Nephron (organoid): Measurements from ENCODE around the gene B3GNT9.

Source experiments
- H3K27ac Mint-ChIP-seq, 3 experiments: 2 replicates each; pipeline ENCODE4 v1.8.0; 2020; ENCODE audit warnings: mixed read lengths in 3 of 3, mild to moderate bottlenecking in 2 of 3, moderate library complexity in 1 of 3
- H3K27me3 Mint-ChIP-seq: 2 replicates; pipeline ENCODE4 v1.8.0; 2021; ENCODE audit warnings: low read depth, mild to moderate bottlenecking, moderate library complexity, mixed read lengths
- H3K36me3 Mint-ChIP-seq: 2 replicates; pipeline ENCODE4 v1.8.0; 2020; ENCODE audit warnings: low read depth, mixed read lengths
- H3K4me1 Mint-ChIP-seq: 2 replicates; pipeline ENCODE4 v1.8.0; 2020; ENCODE audit warnings: mixed read lengths
- H3K4me3 Mint-ChIP-seq, 3 experiments: 2 replicates each; pipeline ENCODE4 v1.8.0; 2020; ENCODE audit warnings: mild to moderate bottlenecking in 3 of 3, mixed read lengths in 3 of 3, moderate library complexity in 2 of 3
- H3K9me3 Mint-ChIP-seq: 2 replicates; pipeline ENCODE4 v1.8.0; 2020; ENCODE audit warnings: mixed read lengths
- TF ChIP-seq, protein P1 (sequence below), 3 experiments: fragments of 200-600 bp; sonication (generic); IDR thresholded peaks; one replicate each; pipeline ENCODE4 v1.5.0; 2021; ENCODE audit warnings: antibody characterized with exemption in 3 of 3; ENCODE audit not compliant: unreplicated experiment in 3 of 3

Gene B3GNT9

DNA sequence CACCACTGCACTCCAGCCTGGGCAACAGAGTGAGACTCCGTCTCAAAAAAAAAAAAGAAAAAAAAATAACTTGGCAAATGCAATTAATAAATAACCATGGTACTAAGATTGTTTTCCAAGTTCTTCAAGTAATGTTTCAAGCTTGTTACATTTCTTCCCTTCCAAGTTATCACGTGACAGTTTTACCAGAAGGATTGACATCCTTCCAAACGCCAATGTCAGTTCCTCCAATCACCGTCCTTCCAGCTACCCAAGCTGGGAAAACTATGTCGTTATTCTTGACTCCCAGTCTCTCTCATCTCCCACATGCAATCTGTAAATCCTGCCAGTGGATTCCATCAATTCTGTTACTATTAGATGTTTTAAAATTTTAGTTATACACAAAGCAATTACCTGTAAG is 44.9 kb downstream of the B3GNT9 start:
- Mint-ChIP-seq H3K4me1 (peaks cover 20% of the 10 kb centered on the region), H3K4me3 (no peak overlapping the region), H3K27me3 (peaks cover 3% of the 10 kb centered on the region), H3K27ac (peak overlapping the region; percentile 2 to 4 (median 3)), H3K9me3 (no peaks in the 10 kb centered on the region), H3K36me3 (peaks cover 9% of the 10 kb centered on the region)
- TF ChIP-seq, protein P1, sequence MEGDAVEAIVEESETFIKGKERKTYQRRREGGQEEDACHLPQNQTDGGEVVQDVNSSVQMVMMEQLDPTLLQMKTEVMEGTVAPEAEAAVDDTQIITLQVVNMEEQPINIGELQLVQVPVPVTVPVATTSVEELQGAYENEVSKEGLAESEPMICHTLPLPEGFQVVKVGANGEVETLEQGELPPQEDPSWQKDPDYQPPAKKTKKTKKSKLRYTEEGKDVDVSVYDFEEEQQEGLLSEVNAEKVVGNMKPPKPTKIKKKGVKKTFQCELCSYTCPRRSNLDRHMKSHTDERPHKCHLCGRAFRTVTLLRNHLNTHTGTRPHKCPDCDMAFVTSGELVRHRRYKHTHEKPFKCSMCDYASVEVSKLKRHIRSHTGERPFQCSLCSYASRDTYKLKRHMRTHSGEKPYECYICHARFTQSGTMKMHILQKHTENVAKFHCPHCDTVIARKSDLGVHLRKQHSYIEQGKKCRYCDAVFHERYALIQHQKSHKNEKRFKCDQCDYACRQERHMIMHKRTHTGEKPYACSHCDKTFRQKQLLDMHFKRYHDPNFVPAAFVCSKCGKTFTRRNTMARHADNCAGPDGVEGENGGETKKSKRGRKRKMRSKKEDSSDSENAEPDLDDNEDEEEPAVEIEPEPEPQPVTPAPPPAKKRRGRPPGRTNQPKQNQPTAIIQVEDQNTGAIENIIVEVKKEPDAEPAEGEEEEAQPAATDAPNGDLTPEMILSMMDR (IDR thresholded peaks at IDR 0.05; ENCODE audit: unreplicated experiment in 3 of 3): no peak

DNA sequence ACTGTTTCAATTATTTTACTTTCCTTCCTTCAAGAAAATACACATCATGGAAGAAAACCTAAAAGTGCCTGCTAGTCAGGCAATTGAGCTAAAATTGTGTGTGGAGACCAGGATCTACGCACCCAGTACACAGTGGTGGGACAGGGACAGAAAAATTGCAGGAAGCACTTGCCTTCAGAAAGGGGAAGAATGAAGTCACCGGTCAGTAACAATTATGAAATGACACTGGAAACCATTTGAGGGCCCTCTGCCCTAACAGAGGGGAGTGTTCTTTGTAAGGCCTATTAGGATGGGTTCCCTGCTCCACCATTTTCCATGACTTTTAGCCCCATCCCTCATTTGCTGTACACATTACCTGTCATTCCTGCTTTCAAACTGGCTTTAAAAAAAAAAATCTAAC is 45.6 kb downstream of the B3GNT9 start:
- Mint-ChIP-seq H3K4me1 (peaks cover 20% of the 10 kb centered on the region), H3K9me3 (no peaks in the 10 kb centered on the region), H3K27ac (peak overlapping the region in 1 of 3 experiments; percentile 52), H3K36me3 (peaks cover 9% of the 10 kb centered on the region), H3K27me3 (peaks cover 3% of the 10 kb centered on the region), H3K4me3 (no peak overlapping the region)
- TF ChIP-seq, protein P1 (IDR thresholded peaks at IDR 0.05; ENCODE audit: unreplicated experiment in 3 of 3): no peak

DNA sequence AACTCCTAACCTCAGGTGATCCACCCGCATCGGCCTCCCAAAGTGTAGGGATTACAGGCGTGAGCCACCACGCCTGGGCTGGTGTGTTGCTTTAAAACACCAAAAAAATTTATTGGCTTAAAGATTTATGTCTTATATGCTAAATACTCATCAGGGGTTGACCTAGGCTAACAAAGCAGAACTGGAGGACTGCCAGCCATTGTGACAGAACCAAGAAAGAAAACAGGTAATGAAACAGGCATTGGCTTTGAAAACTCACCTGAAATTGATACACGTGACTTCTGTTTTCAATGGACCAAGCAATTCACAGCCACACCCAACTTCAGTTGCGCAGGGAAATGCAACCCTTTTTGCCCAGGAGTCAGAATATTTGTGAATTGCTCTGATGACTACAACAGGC is 46.0 kb downstream of the B3GNT9 start:
- H3K4me1 Mint-ChIP-seq: peaks cover 20% of the 10 kb centered on the region
- TF ChIP-seq, protein P1 (IDR thresholded peaks at IDR 0.05; ENCODE audit: unreplicated experiment in 3 of 3): no peak

DNA sequence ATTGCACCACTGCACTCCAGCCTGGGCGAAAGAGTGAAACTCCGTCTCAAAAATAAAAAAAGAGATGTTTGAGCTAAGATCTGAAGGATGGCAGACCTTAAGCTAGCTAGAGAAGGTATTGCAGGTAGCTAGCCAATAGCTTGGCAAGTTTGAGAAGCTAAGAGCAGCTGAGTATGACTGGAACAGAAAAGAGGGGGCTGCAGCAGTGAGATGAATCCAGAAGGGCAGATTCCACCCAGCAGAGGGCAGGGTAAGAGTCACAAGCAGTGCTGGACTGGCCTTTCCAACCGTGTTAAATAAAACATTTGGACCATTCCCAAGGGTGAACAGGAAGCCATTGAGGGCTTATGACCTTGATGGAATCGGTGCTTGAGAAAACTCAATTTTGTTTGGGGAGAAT is 46.7 kb downstream of the B3GNT9 start:
- TF ChIP-seq, protein P1 (IDR thresholded peaks at IDR 0.05; ENCODE audit: unreplicated experiment in 3 of 3): peak in 2 of 3 experiments; percentile 36 to 43
- H3K4me1 Mint-ChIP-seq: peaks cover 15% of the 10 kb centered on the region
- peak overlapping the region in 2 of 3 experiments; percentile 5 to 46 for H3K4me3 Mint-ChIP-seq
- no peaks in the 10 kb centered on the region for H3K27me3 Mint-ChIP-seq
- peaks cover 12% of the 10 kb centered on the region for H3K36me3 Mint-ChIP-seq
- H3K27ac Mint-ChIP-seq: peak overlapping the region; percentile 15 to 79 (median 35)
- H3K9me3 Mint-ChIP-seq: no peaks in the 10 kb centered on the region

More for the DNA sequence above, 46.0 kb downstream of the B3GNT9 start:
- Mint-ChIP-seq H3K27me3 (peaks cover 3% of the 10 kb centered on the region), H3K36me3 (peaks cover 9% of the 10 kb centered on the region), H3K27ac (peak overlapping the region in 1 of 3 experiments; percentile 52), H3K4me3 (no peak overlapping the region), H3K9me3 (no peaks in the 10 kb centered on the region)

DNA sequence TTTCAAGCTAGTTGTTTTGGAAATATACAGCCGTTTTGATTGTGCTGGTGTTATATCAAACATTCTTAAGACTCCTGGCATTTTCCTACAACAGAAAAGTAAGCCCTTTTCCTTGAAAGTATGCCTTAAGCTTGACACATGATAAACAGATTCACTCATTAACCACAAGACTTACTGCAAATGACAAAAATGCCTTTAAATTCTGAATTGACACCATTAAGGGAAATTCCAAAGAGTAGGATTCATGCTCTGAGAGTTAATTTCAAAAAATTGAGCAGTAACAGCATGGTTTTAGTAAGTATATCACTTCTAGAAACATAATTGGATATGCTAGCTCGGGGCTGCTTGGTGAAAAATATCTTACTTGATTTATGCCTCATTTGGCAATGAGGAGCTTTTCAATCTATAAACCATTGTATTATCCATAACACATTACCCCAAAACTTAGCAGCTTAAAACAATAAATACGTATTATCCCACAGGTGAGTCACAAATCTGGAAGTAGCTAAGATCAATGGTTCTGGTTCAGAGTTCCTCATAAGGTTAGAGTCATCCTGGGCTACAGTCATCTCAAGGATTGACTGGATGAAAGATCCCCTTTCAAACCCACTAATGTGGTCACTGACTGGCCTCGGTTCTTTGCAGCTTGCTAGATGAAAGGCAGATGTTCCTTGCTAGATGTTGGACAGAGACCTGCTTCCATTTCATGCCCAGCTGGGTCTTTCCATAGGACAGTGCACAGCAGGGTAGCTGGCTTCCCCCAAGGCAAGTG is 49.3 kb downstream of the B3GNT9 start:
- Mint-ChIP-seq H3K27me3 (no peaks in the 10 kb centered on the region), H3K4me3 (no peak overlapping the region), H3K9me3 (no peaks in the 10 kb centered on the region), H3K27ac (no peak overlapping the region), H3K4me1 (peaks cover 10% of the 10 kb centered on the region), H3K36me3 (peaks cover 12% of the 10 kb centered on the region)
- TF ChIP-seq, protein P1 (IDR thresholded peaks at IDR 0.05; ENCODE audit: unreplicated experiment in 3 of 3): peak in 1 of 3 experiments; percentile 10
